Liver (tissue), 9 donors: Measurements from ENCODE around the gene C10orf71. TPM values are rescaled to one million over a fixed set of nuclear protein-coding genes. Genes with fewer than 3 reads are reported as not detected.
A peak's percentile ranks its signal among the peaks of the same experiment; 100 is the strongest.

Experiments
- DNase-seq: peaks from one replicate; pipeline ENCODE4 v3.0.0-alpha.2; 2017; ENCODE audit warnings: low spot score
- H3K27ac ChIP-seq, 2 donors: one replicate each; pipeline ENCODE4 v1.7.0; 2013; ENCODE audit warnings: inconsistent platforms in 2 of 2, low read length in 2 of 2, control low read depth in 1 of 2, low read depth in 1 of 2, mild to moderate bottlenecking in 1 of 2
- H3K27me3 ChIP-seq, 4 donors: one replicate each; pipeline versions ENCODE4 v1.6.1 to v1.7.0; 2013; ENCODE audit warnings: low read length in 3 of 4, inconsistent platforms in 1 of 4, mild to moderate bottlenecking in 1 of 4, moderate library complexity in 1 of 4; ENCODE audit not compliant: control insufficient read depth in 4 of 4, insufficient read depth in 4 of 4
- H3K36me3 ChIP-seq, 4 donors: one replicate each; pipeline versions ENCODE4 v1.6.1 to v1.7.0; 2013; ENCODE audit warnings: low read length in 3 of 4, mild to moderate bottlenecking in 3 of 4, low read depth in 1 of 4, moderate library complexity in 1 of 4; ENCODE audit not compliant: control insufficient read depth in 4 of 4, insufficient read depth in 3 of 4
- H3K4me1 ChIP-seq, 4 donors: one replicate each; pipeline versions ENCODE4 v1.6.1 to v1.7.0; 2013; ENCODE audit warnings: low read length in 3 of 4, mild to moderate bottlenecking in 3 of 4, moderate library complexity in 1 of 4; ENCODE audit not compliant: control insufficient read depth in 4 of 4, insufficient read depth in 4 of 4
- H3K4me3 ChIP-seq, 3 donors: one replicate each; pipeline versions ENCODE4 v1.6.1 to v1.7.0; 2013; ENCODE audit warnings: low read length in 3 of 3, control low read depth in 1 of 3, low read depth in 1 of 3, mild to moderate bottlenecking in 1 of 3
- H3K9ac ChIP-seq, 2 donors: one replicate each; pipeline ENCODE4 v1.7.0; 2013; ENCODE audit warnings: low read length in 2 of 2, mild to moderate bottlenecking in 2 of 2, moderate library complexity in 2 of 2, control low read depth in 1 of 2, low read depth in 1 of 2
- H3K9me3 ChIP-seq, 4 donors: one replicate each; pipeline versions ENCODE4 v1.6.1 to v1.7.0; 2013; ENCODE audit warnings: low read length in 3 of 4; ENCODE audit not compliant: control insufficient read depth in 4 of 4
- ATF3 ChIP-seq: IDR thresholded peaks from 2 replicates; pipeline ENCODE4 v1.6.1; 2016; ENCODE audit warnings: antibody characterized with exemption
- CTCF ChIP-seq: fragments of 150-350 bp; IDR thresholded peaks from 2 replicates; pipeline ENCODE4 v1.5.1; 2017; ENCODE audit warnings: improper control_type of control experiment, low read depth, low read length; ENCODE audit not compliant: missing input control
- EGR1 ChIP-seq, 2 donors: IDR thresholded peaks; 2 replicates each; pipeline ENCODE4 v1.6.1; 2016 to 2018; ENCODE audit warnings: antibody characterized with exemption in 2 of 2, low read depth in 2 of 2
- FOXA1 ChIP-seq: IDR thresholded peaks from 2 replicates; pipeline ENCODE4 v1.6.1; 2016; ENCODE audit warnings: antibody characterized with exemption
- FOXA2 ChIP-seq: IDR thresholded peaks from 2 replicates; pipeline ENCODE4 v1.6.1; 2016; ENCODE audit warnings: antibody characterized with exemption
- GABPA ChIP-seq, 2 donors: IDR thresholded peaks in 1 of 2; conservative IDR thresholded peaks in 1 of 2; 2 replicates each; pipeline ENCODE4 v1.6.1; 2016; ENCODE audit warnings: antibody characterized with exemption in 2 of 2, mild to moderate bottlenecking in 1 of 2, moderate library complexity in 1 of 2
- HNF4A ChIP-seq, 2 donors: conservative IDR thresholded peaks; 2 replicates each; pipeline ENCODE4 v1.6.1; 2016; ENCODE audit warnings: antibody characterized with exemption in 2 of 2, mild to moderate bottlenecking in 2 of 2
- HNF4G ChIP-seq: IDR thresholded peaks from 2 replicates; pipeline ENCODE4 v1.6.1; 2016; ENCODE audit warnings: antibody characterized with exemption
- JUND ChIP-seq, 2 donors: IDR thresholded peaks; 2 replicates each; pipeline ENCODE4 v1.6.1; 2016; ENCODE audit warnings: antibody characterized with exemption in 2 of 2
- NR2F2 ChIP-seq: IDR thresholded peaks from 2 replicates; pipeline ENCODE4 v1.6.1; 2016; ENCODE audit warnings: antibody characterized with exemption
- REST ChIP-seq: IDR thresholded peaks from 2 replicates; pipeline ENCODE4 v1.6.1; 2016; ENCODE audit warnings: antibody characterized with exemption, mild to moderate bottlenecking
- RXRA ChIP-seq, 2 donors: IDR thresholded peaks; 2 replicates each; pipeline ENCODE4 v1.6.1; 2017 to 2018; ENCODE audit warnings: antibody characterized with exemption in 2 of 2, mild to moderate bottlenecking in 1 of 2
- SP1 ChIP-seq: IDR thresholded peaks from 2 replicates; pipeline ENCODE4 v1.6.1; 2018; ENCODE audit warnings: antibody characterized with exemption, mild to moderate bottlenecking
- TAF1 ChIP-seq: conservative IDR thresholded peaks from 2 replicates; pipeline ENCODE4 v1.6.1; 2016; ENCODE audit warnings: antibody characterized with exemption, mild to moderate bottlenecking
- WGBS: extraction: QIAGEN DNeasy Blood & Tissue Kit; methylation state at CpG from one replicate; pipeline ENCODE4 v1.1.7; 2013; 5-methylcytosine and 5-hydroxymethylcytosine counted together
- polyA plus RNA-seq, 2 donors: library from polyadenylated mRNA; stranded (reverse) in 1 of 2; unstranded in 1 of 2; fragments of 200-250 nt in 1 of 2; fragments of >200 nt in 1 of 2; fragmentation: Nextera tagmentation in 1 of 2; extraction: Ambion mirVana in 1 of 2; gene quantifications; one replicate each; pipeline versions ENCODE4 v1.2.1 to v1.2.3, GENCODE V29; 2013 to 2015
- total RNA-seq, 2 donors: library from RNA; depleted of rRNA; stranded (reverse); fragments of >200 nt; gene quantifications; one replicate each; pipeline ENCODE4 v1.2.3, GENCODE V29; 2014
- donor health status: healthy.
- donor health status: healthy.
- donor health status: healthy.
- donor health status: healthy.
- donor health status: healthy.

The C10orf71 gene
- total and polyA plus RNA-seq, 4 donors: 0.03 TPM; not detected in 3

GRCh38 chr10:49271346-49271745 is 27.6 kb upstream of the C10orf71 start:
- no peak overlapping the region for H3K9ac ChIP-seq
- TF ChIP-seq GABPA (IDR thresholded peaks at IDR 0.05 in 1 of 2, conservative IDR thresholded peaks at IDR 0.05 in 1 of 2) (no peak), JUND (IDR thresholded peaks at IDR 0.05) (no peak), RXRA (IDR thresholded peaks at IDR 0.05) (no peak), CTCF (no peak), NR2F2 (no peak), EGR1 (IDR thresholded peaks at IDR 0.05; ENCODE audit: low read depth in 2 of 2) (no peak), REST (no peak), ATF3 (no peak)

GRCh38 chr10:49272251-49273081 is 26.5 kb upstream of the C10orf71 start:
- Histone ChIP-seq H3K36me3 (no peaks in the 10 kb centered on the region), H3K27ac (no peak overlapping the region), H3K27me3 (no peaks in the 10 kb centered on the region), H3K9ac (no peak overlapping the region), H3K4me3 (no peak overlapping the region), H3K4me1 (no peaks in the 10 kb centered on the region), H3K9me3 (peaks cover 0 to 4% (median 1%) of the 10 kb centered on the region in 4 donors)
- WGBS: 68% methylated on average over 21 of the region's 21 CpGs
- TF ChIP-seq JUND (IDR thresholded peaks at IDR 0.05) (no peak), NR2F2 (peak; percentile 84)
- peak; percentile 29 for DNase-seq

More at GRCh38 chr10:49271346-49271745, 27.6 kb upstream of the C10orf71 start:
- no peak overlapping the region for H3K27ac ChIP-seq
- no peaks in the 10 kb centered on the region for H3K4me1 ChIP-seq
- peaks cover 0 to 4% (median 1%) of the 10 kb centered on the region in 4 donors for H3K9me3 ChIP-seq
- peak; percentile 6 for DNase-seq
- H3K4me3 ChIP-seq: no peak overlapping the region
- no peaks in the 10 kb centered on the region for H3K36me3 ChIP-seq
- WGBS: 84% methylated on average over 11 of the region's 11 CpGs
- H3K27me3 ChIP-seq: no peaks in the 10 kb centered on the region

GRCh38 chr10:49273082-49273465 is 25.9 kb upstream of the C10orf71 start:
- Histone ChIP-seq H3K9ac (no peak overlapping the region), H3K36me3 (no peaks in the 10 kb centered on the region), H3K9me3 (peaks cover 0 to 1% (median under 1%) of the 10 kb centered on the region in 4 donors), H3K27me3 (no peaks in the 10 kb centered on the region), H3K4me1 (no peaks in the 10 kb centered on the region), H3K4me3 (no peak overlapping the region), H3K27ac (no peak overlapping the region)
- peak; percentile 29 for DNase-seq
- WGBS: 98% methylated on average over 1 of the region's 1 CpG
- TF ChIP-seq FOXA1: no peak
- TF ChIP-seq FOXA2: no peak
- no peak for TF ChIP-seq CTCF
- TF ChIP-seq SP1: no peak
- no peak for TF ChIP-seq NR2F2
- no peak for TF ChIP-seq TAF1
- TF ChIP-seq HNF4A (conservative IDR thresholded peaks at IDR 0.05): no peak
- no peak for TF ChIP-seq REST
- TF ChIP-seq HNF4G: no peak
